ENCODE measurements around the gene TEX19.

Gene TEX19, protein sequence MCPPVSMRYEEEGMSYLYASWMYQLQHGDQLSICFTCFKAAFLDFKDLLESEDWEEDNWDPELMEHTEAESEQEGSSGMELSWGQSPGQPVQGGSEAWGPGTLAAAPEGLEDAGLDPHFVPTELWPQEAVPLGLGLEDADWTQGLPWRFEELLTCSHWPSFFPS

DNA sequence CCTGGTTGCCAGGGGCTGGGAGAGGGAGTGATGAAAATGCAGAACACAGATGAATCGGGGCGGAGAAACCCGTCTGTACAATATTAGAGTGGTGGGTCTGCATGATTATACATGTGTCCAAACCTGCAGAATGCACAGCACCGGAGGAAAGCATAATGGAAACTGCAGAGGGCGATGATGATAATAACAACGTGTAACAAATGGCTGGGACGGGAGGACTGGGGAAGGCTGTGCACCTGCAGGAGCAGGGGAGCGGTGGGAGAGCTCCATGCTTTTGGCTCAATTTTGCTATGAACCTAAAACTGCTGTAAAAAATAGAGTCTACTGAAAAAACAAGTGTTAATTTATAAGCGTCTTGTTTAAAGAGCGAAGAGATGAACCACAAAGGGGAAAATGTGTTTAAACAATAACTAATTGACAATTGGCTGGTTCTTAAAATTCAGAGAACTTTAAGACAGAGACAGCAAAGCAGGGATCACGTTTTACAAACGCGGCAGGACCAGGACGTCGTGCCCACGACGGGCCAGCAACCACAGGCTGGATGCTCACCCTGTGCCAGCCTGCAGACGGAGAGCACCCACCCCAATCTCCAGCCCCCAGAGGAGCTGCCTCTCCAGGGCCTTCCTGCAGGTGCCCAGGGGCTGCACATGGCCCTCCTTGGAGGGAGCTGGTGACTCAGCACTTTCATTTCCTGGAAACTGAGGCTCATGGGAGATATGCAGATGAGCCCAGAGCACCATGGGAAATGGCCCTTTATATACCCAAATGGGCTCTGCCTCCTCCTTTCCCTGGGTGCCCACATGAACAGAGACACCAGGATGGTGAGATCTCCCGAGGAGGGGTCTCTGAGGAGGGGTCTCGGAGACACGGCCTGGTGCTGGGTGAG, at the start of gene TEX19:
TEX19 (plus strand) TSS at position 783 of the 886 bp plus-strand sequence. CDS start 2,904 bp downstream, outside the sequence.
- DNase-seq (ENCODE audit: low spot score) = no peak

DNA sequence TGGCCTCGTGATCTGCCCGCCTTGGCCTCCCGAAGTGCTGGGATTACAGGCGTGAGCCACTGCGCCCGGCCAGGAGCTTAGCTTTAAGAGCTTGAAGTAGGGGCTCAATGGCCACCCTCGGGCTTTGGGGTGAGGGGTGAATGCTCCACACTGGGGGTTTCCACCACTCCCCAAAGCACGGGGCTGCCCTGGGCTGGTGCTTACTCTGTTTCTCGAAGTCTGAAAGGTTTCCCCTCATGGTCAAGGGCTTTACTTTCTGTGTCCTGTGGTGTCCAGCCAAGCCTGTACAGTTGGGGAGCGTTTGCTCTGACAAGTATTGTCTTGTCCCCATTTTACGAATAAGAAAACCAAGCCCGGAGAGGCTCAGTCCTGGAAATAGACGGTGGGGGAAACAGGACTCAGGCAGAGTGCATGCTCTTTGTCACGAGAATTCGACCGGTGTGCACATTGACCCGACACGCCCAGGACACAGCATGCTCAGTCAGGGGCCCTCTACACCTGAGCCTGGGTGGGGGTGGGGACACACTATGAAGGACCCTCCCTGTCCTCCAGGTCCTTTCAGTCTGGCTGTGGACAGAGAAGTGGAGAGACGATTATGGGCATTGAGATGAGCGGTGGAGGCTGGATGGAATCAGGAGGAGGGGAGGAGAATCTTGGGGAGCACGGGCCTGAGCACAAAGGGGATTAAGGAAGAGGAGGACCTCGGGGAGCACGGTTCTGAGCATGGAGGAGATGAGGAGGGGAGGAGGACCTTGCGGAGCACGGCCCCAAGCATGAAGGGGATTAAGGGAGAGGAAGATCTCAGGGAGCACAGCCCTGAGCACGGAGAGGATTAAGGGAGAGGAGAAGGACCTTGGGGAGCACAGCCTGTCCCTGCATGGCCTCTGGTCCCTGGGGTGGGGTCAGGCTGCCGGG, 49.1 kb upstream of the TEX19 start:
- peak; percentile 87 for DNase-seq (ENCODE audit: low spot score)

DNA sequence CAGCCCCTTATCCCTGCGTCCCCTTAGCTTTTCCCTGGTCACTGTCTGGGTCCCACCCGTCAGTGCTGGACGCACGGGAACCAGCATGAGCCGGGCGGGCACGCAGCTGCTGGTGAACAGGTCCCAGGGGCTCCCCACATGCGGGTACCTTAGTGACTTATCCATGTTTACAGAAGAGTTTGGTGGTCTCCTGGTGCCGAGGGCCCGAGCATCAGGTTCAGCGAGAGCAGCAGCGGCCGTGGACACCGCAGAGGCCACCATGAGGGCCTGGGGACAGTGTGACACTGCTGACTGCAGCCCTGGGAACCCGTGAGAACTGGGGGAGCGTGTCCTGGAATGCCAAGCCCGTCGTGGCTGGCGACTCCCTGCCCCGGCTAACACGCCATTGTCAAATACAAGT, 48.2 kb upstream of the TEX19 start:
- DNase-seq (ENCODE audit: low spot score) = no peak

DNA sequence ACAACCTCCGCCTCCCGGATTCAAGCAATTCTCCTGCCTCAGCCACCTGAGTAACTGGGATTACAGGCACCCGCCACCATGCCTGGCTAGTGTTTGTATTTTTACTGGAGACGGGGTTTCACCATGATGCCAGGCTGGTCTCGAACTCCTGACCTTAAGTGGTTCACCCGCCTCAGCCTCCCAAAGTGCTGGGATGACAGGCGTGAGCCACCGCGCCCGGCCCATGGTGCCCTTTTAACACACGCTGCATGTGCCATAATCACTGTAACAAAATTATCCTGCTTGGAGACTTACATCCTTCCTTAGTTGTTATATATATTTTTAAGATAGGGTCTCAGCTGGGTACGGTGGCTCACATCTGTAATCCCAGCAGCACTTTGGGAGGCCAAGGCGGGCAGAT, 47.1 kb upstream of the TEX19 start:
- no peak for DNase-seq (ENCODE audit: low spot score)

DNA sequence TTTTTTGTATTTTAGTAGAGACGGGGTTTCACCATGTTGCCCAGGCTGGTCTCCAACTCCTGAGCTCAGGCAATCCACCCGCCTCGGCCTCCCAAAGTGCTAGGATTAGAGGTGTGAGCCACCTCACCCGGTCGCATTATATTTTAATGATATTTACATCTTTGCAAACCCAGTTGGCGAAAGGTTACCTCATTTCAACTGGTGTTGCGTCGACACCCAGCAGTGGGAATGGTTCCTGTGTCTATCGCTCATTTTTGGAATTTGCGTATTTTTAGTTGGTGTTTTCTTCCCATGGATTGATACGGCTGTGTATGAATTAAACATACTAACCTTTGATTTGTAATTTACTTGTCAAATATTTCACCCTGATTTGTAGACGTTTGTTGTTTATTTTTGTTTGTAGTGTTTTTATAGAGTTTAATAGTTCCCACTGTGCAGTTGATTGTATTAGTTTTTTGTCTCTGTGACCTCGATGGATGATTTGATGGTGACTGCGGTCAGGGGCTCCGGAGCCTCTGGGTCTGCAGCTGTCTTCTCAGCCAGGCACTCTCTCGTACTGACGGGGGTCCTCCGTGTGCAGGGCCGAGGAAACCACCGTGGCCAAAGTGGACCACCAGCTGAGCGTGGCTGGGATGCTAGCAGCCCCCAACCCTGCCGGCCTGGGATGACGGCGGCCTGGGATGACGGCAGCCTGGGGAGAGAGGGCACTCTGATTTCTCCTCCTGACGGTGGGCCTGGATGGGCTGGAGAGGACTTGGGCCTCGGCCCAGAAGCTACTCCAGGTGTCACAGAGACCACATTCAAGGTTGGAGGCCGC, 45.6 kb upstream of the TEX19 start:
- no peak for DNase-seq (ENCODE audit: low spot score)

DNA sequence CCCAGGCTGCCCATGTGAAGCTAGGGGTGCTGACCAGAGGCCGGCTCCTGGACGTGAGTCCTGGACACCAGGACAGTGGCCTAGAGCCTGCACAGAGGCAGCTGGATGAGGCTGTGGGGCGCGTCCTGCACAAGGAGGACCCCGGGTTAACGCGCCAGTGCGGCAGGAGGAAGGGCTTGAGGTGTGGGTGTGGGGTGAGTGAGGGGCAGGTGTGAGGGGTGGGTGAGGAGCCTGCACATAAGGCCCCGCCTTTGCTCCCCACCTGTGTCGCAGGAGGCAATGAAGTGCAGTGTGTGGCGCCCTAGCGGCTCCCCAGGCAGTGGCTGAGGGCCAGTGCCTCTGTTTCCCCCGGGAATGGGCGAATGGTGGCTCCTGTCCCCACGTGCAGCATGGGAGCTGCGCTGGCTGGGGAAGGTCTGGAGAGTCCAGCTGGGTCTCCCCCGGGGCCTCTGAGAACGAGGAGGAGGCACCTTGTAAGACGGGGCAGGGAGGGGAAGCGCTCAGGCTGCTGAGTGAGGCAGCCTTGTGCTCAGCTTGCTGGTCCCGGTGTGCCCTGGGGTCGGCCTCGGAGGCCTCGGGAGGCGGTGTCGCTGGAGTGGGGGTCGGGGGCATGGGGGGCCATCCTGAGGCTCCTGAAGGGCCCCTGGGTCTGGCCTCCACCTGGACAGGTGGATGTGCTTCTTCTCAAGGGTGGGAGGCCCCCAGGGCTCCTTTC, 44.9 kb upstream of the TEX19 start:
- DNase-seq (ENCODE audit: low spot score) = no peak

DNA sequence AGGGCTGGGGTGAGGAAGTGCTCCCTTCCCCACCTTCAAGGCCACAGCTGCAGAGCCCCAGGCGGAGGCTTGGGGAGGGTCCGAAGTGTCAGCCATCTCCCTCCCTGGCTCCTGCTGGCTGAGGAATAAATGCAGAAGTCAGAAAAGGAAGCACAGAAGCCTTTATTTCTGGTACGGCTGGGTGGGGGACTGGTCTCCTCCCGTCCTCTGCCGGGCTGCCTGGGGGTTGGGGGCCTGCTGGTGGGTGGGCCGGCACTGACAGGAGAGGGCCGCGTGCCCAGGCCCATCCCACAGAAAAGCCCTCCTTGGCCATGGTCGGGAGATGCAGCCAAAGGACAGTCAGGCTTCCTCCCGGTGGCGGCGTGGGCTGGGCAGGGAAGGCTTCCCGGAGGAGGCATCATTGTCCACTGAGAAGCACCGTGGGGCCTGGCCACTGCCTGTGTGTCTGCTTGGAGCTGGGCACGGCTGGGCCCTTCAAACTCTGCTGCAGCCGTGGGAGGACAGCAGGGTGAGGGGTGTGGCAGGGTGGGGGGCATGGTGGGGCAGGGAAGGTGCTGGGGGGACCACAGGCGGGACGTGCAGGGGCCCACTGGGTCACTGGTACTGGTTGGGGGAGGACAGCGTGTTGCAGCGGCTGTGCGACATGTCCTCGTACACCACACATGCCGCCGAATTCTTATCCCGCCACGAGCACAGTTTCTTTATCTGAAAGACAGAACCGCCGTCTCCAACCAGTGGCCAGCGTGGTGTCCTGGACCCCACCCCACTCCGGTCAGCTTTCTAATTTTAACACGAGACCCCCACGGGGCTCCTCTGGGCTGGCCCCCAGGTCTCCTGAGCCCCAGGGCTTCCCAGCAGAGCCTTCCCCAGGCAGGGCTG, 44.1 kb upstream of the TEX19 start:
- no peak for DNase-seq (ENCODE audit: low spot score)

DNA sequence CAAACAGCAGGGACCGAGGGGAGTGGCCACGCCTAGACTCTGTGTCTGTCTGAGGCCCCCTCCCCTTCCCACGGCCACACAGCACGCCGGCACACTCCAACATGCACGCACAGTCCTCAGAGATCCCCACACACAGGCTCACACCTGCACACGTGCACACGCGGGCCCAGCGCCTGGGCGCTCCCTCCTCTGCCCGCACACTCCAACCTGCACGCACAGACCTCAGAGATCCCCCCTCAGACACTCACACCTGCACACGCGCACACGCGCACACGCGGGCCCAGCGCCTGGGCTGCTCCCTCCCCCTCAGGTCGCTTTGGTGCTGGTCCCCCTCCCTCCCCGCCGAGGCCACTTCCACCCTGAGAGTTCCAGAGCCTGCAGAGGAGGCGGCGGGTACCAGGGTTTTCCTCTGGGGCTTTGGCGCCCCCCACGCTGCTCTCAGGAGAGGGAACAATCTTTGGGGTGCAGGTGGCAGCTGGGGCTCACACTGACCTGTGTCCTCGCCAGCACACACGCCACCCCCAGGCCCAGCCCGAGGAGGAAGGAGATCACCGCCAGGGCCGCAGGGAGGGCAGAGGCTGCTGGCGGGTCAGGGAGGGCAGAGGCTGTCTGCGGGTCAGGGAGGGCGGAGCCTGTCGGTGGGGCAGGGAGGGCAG, 43.2 kb upstream of the TEX19 start:
- DNase-seq (ENCODE audit: low spot score) = no peak

DNA sequence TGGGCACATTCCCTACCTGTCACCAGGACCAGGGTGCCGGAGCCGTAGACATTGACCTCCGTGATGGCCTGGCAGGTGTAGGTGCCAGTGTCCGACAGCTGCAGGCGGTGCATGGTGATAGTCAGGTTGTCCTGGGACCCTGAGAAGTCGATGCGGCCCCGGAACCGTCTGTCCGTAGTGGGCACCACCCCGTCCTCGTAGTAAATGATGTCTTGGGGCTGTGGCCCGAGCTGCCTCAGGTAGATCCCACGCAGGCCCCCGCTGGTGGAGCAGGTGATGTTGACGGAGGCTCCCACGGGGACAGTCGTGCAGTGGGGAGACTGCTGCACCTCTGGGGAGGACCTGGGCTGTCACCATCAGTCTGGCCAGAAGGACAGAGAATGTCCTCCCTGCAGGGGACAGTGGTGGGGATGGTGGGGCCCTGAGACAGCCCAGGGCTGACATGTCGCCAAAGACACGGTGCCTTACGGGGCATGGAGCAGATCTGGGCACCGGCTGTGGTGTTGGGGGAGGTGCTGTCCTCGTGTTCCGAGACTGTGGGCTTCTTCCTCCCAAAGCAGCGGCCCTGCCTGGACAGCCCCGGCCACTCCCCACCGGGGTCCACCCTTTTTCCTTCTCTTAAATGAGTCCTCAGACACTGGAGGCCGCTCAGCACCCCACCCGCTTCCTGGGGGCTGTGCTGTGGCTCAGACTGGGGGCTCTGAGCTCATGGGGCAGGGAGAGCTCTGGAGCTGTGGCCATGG, 42.2 kb upstream of the TEX19 start:
- DNase-seq (ENCODE audit: low spot score) = no peak

DNA sequence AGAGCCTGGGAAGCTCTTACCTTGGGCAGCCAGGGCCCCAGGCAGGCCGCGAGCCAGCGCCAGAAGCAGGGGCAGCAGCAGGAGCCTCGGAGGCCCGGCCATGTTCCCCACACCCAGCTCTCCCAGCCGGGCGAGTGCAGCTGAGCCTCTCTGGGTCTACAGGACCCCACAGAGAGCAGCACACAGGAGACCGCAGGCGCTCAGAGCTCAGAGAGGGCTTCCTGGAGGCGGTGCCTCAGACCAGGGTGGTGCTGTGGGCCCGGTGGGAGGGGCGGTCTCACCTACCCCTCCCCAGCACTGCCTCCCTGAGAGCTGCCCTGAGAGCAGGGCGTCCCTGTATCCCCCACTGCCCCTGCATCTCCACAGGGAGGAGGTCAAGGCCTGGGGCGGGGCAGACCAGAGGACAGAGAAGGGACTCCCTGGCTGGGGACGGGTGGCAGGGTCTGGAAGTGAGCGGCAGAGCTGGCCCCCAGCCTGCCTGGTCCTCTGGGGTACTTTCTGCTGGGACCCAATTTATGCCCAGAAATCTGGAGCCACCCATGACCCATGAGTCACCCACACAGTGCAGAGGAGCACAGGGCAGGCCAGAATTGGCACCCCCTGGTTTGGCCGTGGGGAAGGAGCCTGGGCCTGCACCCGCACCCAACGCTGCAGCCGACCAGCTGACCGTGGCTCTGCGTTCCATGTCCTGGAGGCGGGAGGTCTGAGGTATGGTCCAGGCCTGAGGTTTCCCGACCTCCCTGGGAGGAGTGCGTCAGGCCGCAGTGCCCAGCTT, 41.5 kb upstream of the TEX19 start, which contains the start of gene CD7:
CD7 (minus strand) TSS at position 215 of the 775 bp plus-strand sequence; CDS start at position 102, 113 bp downstream.
- DNase-seq (ENCODE audit: low spot score) = no peak

DNA sequence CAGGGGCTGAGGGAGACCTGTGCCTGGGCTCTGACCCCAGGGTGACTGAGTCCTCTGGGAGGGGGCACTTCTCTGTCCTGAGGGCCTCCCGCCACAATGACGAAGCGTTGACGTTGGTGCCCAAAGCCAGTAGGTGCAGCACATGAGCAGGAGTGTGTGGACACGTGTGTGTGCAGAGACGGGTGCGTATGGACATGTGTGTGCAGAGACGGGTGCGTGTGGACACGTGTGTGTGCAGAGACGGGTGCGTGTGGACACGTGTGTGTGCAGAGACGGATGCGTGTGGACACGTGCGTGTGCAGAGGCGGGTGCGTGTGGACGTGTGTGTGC, 40.9 kb upstream of the TEX19 start:
- DNase-seq (ENCODE audit: low spot score) = no peak

DNA sequence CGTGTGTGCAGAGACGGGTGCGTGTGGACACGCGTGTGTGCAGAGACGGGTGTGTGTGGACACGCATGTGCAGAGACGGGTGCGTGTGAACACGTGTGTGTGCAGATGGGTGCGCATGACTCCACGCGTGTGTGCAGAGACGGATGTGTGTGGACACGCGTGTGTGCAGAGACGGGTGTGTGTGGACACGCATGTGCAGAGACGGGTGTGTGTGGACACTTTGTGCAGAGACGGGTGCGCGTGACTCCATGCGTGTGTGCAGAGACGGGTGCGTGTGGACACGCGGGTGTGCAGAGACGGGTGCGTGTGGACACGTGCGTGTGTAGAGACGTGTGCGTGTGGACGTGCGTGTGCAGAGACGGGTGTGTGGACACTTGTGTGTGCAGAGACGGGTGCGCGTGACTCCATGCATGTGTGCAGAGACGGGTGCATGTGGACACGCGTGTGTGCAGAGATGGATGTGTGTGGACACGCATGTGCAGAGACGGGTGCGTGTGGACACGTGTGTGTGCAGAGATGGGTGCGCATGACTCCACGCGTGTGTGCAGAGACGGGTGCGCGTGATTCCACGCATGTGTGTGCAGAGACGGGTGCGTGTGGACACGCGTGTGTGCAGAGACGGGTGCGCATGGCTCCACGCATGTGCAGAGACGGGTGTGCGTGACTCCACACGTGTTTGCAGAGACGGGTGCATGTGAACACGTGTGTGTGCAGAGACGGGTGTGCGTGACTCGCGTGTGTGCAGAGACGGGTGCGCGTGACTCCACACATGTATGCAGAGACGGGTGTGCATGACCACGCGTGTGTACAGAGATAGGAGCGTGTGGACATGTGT, 40.1 kb upstream of the TEX19 start:
- no peak for DNase-seq (ENCODE audit: low spot score)

DNA sequence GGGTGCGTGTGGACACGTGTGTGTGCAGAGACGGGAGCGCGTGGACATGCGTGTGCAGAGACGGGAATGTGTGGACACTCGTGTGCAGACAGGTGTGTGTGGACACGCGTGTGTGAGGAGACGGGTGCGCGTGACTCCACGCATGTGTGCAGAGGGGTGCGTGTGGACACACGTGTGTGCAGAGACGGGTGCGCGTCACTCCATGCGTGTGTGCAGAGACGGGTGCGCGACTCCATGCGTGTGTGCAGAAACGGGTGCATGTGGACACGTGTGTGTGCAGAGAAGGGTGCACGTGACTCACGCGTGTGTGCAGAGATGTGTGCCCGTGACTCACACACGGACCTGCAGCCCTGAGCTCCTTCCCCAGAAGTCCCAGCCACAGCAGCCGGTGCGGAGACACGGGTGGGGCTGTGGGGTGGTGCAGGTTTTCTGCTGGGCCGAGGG, 39.4 kb upstream of the TEX19 start:
- DNase-seq (ENCODE audit: low spot score) = no peak

DNA sequence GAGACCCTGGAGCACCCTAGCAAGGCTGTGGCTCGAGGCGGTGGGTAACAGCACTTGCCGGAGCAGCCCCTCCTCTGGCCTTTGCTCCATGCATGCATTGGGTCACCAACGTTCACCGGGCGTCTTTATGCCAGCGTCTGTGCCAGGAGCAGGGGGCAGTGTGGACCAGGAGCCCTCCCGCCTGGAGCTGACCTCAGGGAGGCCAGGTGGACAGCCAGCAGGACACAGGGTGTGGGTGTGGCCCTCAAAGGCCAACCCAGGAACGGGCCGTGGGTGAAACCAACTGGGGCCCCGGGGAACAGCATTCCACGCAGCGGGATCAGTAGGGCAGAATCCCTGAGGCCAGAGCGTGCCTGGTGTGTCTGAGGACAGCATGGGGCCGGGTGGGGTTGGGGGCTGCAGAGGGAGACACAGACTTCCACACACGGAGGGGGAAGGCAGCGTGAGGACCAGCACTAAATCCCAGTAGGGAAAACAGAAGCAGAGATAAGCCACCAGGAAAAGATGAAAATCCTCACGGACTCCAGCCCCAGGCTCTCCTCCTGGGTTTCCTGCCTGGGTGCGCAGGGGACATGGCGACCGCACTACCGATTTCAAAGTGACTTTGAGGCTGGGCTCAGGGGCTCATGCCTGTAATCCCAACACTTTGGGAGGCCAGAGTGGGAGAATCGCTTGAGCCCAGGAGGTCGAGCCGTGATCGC, 38.8 kb upstream of the TEX19 start:
- peak; percentile 74 for DNase-seq (ENCODE audit: low spot score)

DNA sequence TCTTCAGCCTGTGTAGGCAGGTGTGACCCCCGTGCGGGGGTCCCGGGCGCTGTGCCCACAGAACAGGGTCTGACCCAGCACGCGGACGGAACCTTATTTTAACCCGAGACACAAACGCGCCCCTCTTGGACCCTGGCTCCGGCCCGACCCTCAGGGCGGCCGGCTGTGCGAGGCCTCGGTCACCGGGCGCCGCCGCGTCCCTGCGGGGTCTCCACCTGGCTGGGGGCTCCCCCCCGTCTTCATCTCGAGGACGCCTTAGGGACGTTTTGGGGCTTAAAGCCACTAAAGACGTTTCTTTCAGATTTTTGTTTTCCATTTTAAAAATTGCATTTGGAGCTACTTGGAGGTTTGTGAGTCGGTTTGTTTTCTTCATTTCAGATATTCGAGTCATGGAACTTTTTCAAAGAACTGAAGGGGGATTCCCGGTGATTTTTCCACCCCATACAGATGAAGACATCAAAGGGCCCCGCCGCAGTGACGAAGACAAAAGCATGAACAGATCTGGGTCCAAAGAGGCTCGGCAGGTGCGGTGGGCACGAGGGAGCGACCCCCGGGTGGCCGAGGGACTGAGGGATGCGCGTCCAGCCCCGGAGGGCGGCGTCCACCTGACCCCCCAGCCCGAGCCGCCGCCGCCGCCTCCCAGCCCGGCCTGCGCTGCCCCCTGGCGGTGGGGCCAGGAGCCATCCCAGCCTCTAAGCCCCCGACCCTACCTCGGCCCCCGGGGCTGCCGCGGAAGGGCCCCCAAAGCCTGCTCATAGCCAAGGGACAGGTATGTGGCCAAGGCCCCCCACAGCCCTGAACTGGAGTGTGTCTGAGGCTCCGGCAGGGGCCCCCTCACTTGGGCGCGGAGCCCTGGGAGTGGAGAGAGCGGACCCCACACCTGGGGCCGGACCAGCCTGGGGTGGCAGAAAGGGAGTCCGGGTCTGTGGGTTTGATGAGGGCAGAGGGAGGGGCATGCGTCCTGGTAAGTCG, 37.8 kb upstream of the TEX19 start:
- DNase-seq (ENCODE audit: low spot score) = peak; percentile 85

All from HuH-7 (cell line).